Midbrain (tissue), 1 donor: ENCODE results near the gene C11orf54.
"Not testable (repeated sequence)": the region's sequence is repeated elsewhere in the genome, so short reads cannot be mapped to it uniquely, and the experiment has no call there.

ENCODE experiments used
- DNase-seq: peaks from one replicate; lab custom pipeline; 2025; lab: John Stamatoyannopoulos, UW

The C11orf54 gene

DNA sequence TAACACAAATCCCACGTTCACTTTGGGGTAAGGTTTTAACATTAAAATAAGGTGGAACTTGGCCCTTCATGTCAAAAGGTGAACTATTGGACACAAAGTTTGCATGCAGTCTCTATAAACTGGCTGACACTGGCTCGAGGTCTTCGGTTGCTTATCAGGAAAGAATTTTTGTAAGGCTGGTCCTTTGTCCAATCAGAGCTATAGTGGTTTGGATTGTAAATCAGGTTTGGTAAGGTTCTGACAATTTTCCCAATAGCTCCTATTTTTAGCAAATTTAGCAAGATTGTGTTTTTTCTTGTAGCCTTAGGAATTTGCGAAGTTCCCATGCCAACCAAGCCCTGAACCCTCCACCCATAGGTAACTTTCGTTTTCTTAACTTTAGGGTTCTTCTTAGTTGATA is 25.0 kb downstream of the C11orf54 start:
- DNase-seq: no peak

DNA sequence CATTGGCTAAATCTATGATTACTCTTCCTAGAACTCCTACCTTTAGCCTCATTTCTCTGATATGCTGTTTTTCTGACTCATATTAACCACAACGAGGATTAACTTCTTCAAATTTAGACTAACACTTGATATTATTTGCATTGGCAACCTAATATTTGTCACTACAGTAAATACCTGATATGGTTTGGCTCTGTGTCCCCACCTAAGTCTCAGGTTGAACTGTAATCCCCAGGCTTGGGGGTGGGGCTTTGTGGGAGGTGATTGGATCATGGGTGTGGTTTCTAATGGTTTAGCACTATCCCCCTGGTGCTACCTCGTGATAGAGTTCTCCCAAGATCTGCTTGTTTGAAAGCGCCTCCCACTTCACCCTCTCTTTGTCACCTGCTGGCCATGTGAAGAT is 25.5 kb downstream of the C11orf54 start:
- DNase-seq: no peak

DNA sequence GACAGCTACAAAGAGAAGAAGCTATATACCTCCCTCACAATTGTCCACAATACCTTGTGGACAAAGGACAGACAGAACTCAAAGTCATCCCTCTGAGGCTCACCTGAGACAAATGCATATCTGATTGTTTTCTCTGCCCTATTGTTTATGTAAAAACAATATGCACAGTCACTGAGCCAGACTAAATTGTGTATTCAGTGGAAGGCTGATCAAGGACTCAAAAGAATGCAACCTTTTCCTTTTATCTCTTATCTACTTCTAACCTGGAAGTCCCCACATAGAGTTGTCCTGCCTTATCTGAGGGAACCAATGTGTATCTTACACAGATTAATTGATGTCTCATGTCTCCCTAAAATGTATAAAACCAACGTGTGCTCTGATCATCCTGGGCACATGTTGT is 28.7 kb downstream of the C11orf54 start:
- DNase-seq: no peak

DNA sequence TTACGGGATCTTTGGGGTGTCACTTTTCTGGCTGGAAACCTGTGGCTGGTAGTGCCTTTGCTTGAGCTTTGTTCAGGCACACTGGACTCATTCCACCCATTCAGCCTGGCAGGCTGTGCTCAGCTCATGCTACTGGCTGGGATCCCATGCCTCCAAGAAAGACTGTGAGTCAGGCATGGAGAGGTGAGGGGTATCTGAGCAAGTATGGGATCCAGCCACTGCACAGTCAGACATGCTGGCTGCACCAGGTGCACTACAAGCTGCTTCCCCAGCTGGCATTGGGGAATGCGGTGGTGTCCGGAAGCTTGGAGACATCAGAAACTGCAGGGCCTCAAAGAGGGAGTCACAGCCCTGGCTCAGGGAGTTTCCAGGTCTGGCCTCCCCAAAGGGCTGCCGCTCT is 30.7 kb downstream of the C11orf54 start:
- no peak for DNase-seq

DNA sequence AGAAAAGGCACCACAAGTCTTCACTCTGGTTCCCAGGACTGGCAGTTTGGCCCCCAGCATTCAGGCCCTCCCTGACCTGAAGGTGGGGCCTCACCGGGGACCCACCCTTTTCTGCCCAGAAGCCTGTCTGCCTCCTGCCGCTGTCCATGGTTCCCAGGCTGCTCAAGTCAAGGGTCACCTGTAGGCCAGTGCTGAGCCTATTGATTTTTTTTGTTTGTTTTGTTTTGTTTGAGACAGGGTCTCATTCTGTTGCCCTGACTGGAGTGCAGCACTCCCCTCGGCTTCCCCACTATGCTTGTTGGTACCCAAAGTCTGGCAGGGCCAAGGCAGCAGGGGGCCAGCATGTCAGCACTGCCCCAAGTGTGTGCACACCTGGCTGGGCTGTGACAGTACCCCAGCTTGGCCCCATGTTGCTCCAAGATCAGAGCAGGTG is 31.6 kb downstream of the C11orf54 start:
- DNase-seq: no peak

DNA sequence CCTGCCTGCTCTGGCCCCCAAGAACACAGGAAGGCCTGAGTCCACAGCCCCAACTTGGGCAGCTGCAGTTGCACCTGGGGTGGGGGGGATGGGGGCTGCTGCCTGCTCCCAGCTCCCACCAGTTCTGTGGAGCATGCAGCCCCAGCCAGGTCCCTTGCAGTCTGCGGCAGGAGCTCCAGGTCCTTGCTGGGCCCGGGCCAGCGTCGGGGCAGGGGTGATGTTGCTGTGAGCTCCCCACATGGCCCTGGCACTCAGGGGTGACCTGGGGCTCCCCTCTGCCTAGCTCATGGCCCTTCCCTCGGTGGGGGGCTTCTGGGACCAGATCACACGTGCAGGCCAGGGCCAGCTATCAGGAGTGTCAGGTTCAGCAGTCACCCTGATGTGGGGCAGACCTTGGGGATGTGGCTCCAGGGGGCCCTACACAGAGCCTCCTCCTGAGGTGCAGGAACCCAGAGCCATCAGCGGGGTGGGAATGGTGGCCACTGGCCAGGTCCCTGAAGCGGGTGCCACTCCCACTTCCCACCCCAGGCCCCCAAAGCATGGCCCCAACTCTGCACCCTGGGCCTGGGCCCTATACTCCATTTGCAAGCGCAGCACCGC is 32.2 kb downstream of the C11orf54 start:
- DNase-seq: no peak

DNA sequence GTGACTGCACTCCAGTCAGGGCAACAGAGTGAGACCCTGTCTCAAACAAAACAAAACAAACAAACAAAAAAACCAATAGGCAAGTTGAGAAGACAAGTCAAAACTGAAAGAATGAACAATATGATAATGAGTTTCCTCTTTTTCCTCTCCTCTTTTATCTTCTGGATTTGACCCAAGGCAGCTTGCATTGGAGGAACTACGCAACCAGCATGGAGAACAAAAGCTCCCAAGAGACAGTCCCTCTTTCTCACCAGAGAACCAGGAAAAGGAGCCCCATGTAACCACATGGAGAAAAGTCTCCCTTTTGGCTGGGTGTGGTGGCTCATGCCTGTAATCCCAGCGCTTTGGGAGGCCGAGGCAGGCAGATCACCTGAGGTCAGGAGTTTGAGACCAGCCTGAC is 33.1 kb downstream of the C11orf54 start:
- not testable (repeated sequence) for DNase-seq

DNA sequence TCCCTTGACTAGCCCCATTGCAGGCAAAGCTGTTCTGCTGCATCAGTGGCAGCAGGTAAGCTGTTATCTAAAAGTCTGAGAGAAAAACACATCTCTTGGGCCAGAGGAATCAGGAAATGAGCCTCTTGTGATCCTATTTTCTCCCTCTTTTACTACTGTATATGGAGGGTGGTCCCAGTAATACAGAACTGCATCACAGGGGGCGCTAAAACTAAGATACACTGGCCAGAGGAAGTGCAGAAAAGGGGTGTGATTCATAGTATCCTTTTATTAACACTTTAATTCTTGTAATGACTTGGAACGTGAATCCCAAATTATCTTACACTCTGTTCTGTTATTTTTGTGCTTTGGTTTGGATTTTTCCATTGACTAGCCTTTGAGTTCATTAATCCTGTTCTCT is 33.8 kb downstream of the C11orf54 start:
- no peak for DNase-seq

DNA sequence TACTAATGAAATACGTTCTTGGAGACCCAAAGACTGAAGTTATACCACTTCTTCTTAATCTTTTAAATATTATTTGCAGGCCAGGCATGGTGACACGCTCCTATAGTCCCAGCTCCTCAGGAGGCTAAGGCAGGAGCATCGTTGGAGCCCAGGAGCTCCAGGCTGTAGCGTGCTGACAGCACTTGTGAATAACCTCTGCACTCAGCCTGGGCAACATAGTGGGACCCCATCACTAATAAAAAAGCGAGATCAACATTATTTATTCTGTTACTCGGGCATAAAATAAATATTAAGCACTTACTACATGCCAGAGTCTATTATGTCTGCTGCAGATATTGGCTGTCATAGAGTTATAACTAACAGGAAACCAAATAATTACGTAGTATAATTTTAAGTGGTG is 41.9 kb downstream of the C11orf54 start:
- no peak for DNase-seq

DNA sequence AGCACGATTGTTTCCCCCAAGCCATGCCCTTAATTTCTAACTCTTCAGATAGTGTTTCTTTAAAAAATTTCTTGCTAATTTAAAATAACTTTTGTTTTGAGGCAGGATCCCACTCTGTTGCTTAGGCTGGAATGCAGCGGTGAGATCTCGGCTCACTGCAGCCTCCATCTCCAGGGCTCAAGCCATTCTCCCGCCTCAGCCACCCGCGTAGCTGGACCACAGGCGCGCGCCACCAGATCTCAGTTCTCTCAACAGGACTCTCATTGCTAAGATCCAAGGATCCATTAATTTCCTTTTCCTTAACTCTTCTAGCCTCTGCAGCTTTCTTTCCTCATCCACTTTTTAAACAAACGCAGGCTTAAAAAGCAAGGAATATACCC is 42.3 kb downstream of the C11orf54 start:
- no peak for DNase-seq

DNA sequence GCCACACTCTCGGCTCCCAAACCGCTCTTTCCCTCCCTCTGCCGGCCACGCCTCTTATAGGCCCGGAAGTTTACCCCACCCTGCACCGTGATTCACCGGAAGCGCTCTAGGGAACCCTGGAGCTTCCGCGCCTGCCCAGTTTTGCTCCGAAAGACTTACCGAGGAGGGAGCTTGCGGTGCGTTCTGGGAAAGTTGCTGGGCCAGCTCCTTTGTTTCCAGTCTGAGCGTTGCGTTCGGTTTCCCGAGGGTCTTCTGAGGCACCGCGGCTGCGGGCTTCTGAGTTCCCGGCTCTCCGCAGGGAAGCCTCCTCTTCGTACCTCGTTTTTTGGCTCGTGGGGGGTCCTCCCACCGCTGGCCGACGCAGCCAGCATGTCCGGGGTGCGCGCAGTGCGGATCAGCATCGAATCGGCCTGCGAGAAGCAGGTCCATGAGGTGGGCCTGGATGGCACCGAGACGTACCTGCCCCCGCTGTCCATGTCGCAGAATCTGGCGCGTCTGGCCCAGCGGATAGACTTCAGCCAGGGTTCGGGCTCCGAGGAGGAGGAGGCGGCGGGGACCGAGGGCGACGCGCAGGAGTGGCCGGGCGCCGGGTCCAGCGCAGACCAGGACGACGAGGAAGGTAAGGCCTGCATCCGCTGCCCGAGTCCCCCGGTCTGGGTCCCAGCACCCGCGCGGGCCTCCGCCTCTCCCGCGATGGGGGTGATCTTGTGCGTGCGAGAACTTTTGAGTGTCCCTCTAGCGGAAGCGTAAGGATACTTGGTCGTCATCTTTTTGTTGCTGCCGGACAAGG is 42.9 kb downstream of the C11orf54 start, which contains the start of gene MED17:
MED17 (plus strand) TSS at position 138 of the 790 bp plus-strand sequence; CDS start at position 370, 232 bp downstream.
- peak; percentile 96 for DNase-seq

DNA sequence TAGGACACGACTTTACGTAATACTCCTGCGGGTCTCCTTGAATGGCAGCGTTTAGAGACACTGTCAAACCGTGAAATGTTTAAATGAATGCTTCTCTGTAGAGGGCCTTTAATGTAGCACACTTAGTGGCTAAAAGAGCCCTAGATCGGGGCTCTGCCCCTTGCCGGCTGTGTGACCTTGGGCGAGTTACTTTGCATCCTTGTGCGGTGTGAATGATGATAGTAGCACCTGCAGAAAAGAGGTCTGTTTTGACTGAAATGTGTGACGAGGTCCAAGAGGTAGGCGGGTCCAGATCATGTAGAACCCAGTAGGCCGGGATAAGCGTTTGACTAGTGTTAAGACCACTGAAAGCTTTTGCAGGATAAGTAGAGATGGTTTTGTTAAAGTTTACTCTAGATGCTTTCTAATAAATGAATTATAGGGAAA is 43.5 kb downstream of the C11orf54 start:
- no peak for DNase-seq

DNA sequence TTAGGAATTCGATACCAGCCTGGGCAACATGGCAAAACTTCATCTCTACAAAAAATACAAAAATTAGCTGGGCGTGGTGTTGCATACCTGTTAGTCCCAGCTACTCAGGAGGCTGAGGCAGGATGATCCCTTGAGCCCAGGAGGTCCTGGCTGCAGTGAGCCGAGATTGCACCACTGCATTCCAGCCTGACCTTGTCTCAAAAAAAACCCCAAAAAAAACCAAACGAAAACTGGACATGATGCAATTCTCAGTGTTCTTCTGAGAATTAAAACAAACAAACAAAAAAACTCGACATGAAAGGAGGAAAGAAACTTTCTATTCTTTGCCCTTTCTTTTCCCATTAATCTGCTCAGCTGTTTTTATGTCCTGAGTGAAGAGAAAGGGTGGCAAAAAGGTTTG is 50.0 kb downstream of the C11orf54 start:
- no peak for DNase-seq

DNA sequence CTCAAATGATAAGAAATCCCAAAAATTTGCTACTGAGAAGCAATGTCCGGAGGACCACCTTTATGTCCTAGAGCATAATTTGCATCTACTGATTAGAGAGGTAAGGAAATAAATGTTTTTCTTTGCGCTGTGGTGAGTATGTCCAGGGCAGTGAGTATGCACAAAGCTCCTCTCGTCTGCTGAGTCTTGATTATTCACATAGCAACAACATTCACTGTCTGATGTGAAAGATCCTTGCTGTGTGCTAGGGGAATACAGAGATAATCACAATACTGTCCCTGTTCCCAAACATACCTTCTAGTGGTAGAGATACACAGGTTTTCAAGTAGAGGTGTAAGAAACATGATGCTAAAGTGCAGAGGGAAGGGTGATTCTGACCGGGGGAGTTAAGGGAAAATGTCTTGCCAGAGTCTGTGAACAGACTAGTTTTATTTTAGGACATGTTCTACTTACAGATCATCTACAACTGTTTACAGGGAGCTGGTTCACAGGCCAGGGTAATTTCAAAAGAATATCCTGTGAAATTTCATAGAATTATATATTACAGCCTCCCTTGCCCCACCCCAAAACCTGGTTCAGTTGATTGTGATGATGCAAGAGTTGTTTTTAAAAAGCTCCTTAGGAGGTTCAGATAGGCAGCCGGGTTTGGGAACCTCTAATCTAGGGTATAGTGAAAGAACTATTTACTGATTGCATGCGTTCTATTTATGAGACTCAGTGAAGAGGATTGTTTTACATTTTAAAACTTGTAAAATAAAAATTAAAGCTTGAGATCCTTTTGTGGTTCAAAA is 55.2 kb downstream of the C11orf54 start:
- no peak for DNase-seq

DNA sequence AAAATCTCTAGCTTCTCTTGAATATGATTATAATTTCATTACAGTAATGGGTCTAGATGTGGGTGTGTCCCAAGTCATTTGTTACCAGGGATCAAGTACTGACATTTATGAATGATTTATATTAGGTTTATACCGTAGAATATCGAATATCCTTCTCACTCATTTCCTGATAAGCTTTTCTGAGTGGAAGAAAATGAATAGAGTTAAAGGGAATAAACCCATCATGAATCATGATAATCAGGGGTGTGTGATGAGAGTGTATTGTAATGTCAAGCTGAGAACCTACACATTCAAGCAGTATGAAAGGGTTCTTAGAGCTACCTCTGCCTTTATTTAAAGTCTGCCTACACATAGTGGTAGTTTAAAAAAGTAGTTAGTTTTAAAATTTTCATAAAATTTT is 59.9 kb downstream of the C11orf54 start:
- DNase-seq: no peak

DNA sequence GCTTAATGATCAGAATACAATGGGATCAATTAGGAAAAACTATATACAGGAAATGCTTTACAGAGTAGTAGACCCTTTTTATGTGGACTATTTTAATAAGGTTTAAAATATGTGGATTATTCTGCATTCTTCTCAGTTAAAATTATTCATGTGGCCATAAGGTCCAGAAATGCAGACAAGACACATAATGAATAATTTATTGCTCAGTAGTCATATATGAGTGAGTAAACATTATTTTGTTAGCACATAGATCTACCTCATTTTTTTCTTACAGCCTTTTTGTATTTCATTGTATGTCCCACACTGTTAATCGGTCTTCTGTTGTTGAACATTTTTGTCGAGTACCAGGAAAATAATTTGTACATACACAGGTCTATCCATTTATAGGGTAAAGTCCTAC is 63.4 kb downstream of the C11orf54 start:
- DNase-seq: no peak

DNA sequence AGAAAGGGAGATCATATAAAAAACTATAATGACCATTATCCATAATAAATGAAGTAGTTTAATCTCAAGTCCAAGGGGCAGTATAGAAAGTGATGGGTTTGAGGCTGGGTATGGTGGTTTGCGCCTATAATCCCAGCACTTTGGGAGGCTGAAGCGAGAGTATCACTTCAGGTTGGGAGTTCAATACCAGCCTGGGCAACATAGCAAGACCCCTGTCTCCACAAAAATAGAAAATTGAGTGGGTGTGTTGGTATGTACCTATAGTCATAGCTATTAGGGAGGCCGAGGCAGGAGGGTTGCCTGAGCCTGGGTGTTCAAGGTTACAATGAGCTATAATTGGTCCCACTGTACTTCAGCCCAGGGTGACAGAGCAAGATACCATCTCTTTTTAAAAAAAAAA is 66.5 kb downstream of the C11orf54 start:
- no peak for DNase-seq

DNA sequence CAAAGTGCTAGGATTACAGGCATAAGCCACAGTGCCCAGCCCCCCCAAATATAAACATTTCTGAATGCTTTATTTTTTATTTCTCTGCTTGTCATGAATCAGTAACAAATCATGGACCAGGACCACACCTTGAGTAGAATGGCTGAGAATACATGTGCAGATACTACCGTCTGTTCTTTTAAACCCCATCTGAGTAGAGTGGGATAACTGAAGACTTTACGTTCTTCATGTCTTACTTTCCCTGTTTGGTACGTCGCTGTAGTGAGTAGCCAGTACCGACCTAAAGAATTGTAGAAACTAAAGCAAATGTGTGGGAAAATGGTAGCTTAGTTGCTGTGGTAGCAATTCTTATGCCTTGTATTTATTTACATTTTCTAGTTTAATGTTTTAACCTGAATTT is 72.5 kb downstream of the C11orf54 start:
- no peak for DNase-seq
